ENCODE measurements around the gene MIEF1.
A peak's percentile ranks its signal among the peaks of the same experiment; 100 is the strongest.

The MIEF1 gene

GRCh38 chr22:39490135-39490798, 11.8 kb upstream of the MIEF1 start:
- peaks cover 24 to 54% (median 38%) of the 10 kb centered on the region in 10 experiments for H3K4me1 ChIP-seq
- peak overlapping the region in 5 of 11 experiments; percentile 14 to 52 (median 41); a peak in 4 of 22 replicates for H3K9ac ChIP-seq
- H3K27me3 ChIP-seq = no peaks in the 10 kb centered on the region
- TF ChIP-seq Cebpa-rat (IDR thresholded peaks at IDR 0.05) = no peak
- peak overlapping the region in 7 of 11 experiments; percentile 25 to 56 (median 40); a peak in 9 of 22 replicates for H3K27ac ChIP-seq
- peaks cover 0 to 10% (median 0%) of the 10 kb centered on the region in 11 experiments; a peak in 7 of 22 replicates for H3K36me3 ChIP-seq
- no peaks in the 10 kb centered on the region for H4K20me1 ChIP-seq
- peak overlapping the region in 3 of 10 experiments; percentile 23 to 50 (median 46); a peak in 4 of 20 replicates for H3K4me3 ChIP-seq
- H3K4me2 ChIP-seq = peak overlapping the region; percentile 49 to 85 (median 71)
- H3K9me3 ChIP-seq (replicated peaks in 1 of 11) = no peaks in the 10 kb centered on the region

- no peak overlapping the region for H3K4me3 ChIP-seq
- no peaks in the 10 kb centered on the region for H3K9me3 ChIP-seq (replicated peaks in 1 of 11)
- peak overlapping the region in 6 of 11 experiments; percentile 16 to 47 (median 27); a peak in 8 of 22 replicates for H3K27ac ChIP-seq
- peak overlapping the region in 8 of 11 experiments; percentile 22 to 79 (median 50); a peak in 14 of 22 replicates for H3K4me2 ChIP-seq
- no peaks in the 10 kb centered on the region for H3K27me3 ChIP-seq
- no peaks in the 10 kb centered on the region for H4K20me1 ChIP-seq
- peaks cover 0 to 10% (median 0%) of the 10 kb centered on the region in 11 experiments; a peak in 7 of 22 replicates for H3K36me3 ChIP-seq
- peaks cover 27 to 63% (median 43%) of the 10 kb centered on the region in 10 experiments for H3K4me1 ChIP-seq
- no peak for TF ChIP-seq Cebpa-rat (IDR thresholded peaks at IDR 0.05)
- peak overlapping the region in 6 of 11 experiments; percentile 10 to 52 (median 32); a peak in 5 of 22 replicates for H3K9ac ChIP-seq
Measured at GRCh38 chr22:39490966-39491680, 11.0 kb upstream of the MIEF1 start.

- no peaks in the 10 kb centered on the region for H3K9me3 ChIP-seq (replicated peaks in 1 of 11)
- no peak overlapping the region for H3K4me2 ChIP-seq
- H3K4me1 ChIP-seq = peaks cover 32 to 68% (median 48%) of the 10 kb centered on the region in 10 experiments
- H3K27ac ChIP-seq = peak overlapping the region in 2 of 11 experiments; percentile 17 to 47; a peak in 4 of 22 replicates
- TF ChIP-seq Cebpa-rat (IDR thresholded peaks at IDR 0.05) = no peak
- no peaks in the 10 kb centered on the region for H3K27me3 ChIP-seq
- peaks cover 0 to 10% (median 0%) of the 10 kb centered on the region in 11 experiments; a peak in 7 of 22 replicates for H3K36me3 ChIP-seq
- H3K4me3 ChIP-seq = no peak overlapping the region
- H3K9ac ChIP-seq = peak overlapping the region in 4 of 11 experiments; percentile 10 to 52 (median 37); a peak in 3 of 22 replicates
- no peaks in the 10 kb centered on the region for H4K20me1 ChIP-seq
Measured at GRCh38 chr22:39491696-39492095, 10.4 kb upstream of the MIEF1 start.

- Histone ChIP-seq H3K9ac (no peak overlapping the region), H3K4me3 (no peak overlapping the region), H3K4me1 (peaks cover 32 to 72% (median 49%) of the 10 kb centered on the region in 10 experiments), H4K20me1 (no peaks in the 10 kb centered on the region), H3K27me3 (no peaks in the 10 kb centered on the region), H3K36me3 (peaks cover 0 to 10% (median 0%) of the 10 kb centered on the region in 11 experiments; a peak in 7 of 22 replicates), H3K9me3 (replicated peaks in 1 of 11) (no peaks in the 10 kb centered on the region), H3K4me2 (no peak overlapping the region), H3K27ac (no peak overlapping the region)
- no peak for TF ChIP-seq Cebpa-rat (IDR thresholded peaks at IDR 0.05)
Measured at GRCh38 chr22:39492186-39492585, 9.9 kb upstream of the MIEF1 start.

- H3K36me3 ChIP-seq = no peaks in the 10 kb centered on the region; a peak in 1 of 22 replicates
- TF ChIP-seq Cebpa-rat (IDR thresholded peaks at IDR 0.05) = no peak
- H4K20me1 ChIP-seq = no peaks in the 10 kb centered on the region
- H3K4me3 ChIP-seq = no peak overlapping the region
- peak overlapping the region in 3 of 11 experiments; percentile 52 to 85 (median 74); a peak in 4 of 22 replicates for H3K27ac ChIP-seq
- H3K9ac ChIP-seq = peak overlapping the region in 3 of 11 experiments; percentile 23 to 58 (median 37); a peak in 2 of 22 replicates
- H3K9me3 ChIP-seq (replicated peaks in 1 of 11) = no peaks in the 10 kb centered on the region
- no peaks in the 10 kb centered on the region for H3K27me3 ChIP-seq
- H3K4me2 ChIP-seq = peak overlapping the region in 4 of 11 experiments; percentile 70 to 87 (median 80); a peak in 7 of 22 replicates
- peaks cover 32 to 73% (median 49%) of the 10 kb centered on the region in 10 experiments for H3K4me1 ChIP-seq
Measured at GRCh38 chr22:39493759-39494158, 8.3 kb upstream of the MIEF1 start.

- H3K36me3 ChIP-seq = no peaks in the 10 kb centered on the region
- H3K9me3 ChIP-seq (replicated peaks in 1 of 11) = no peaks in the 10 kb centered on the region
- H3K4me1 ChIP-seq = peaks cover 28 to 68% (median 44%) of the 10 kb centered on the region in 10 experiments
- no peaks in the 10 kb centered on the region for H4K20me1 ChIP-seq
- H3K4me3 ChIP-seq = no peak overlapping the region
- no peaks in the 10 kb centered on the region for H3K27me3 ChIP-seq
- H3K9ac ChIP-seq = peak overlapping the region in 8 of 11 experiments; percentile 6 to 58 (median 23); a peak in 8 of 22 replicates
- H3K4me2 ChIP-seq = peak overlapping the region in 9 of 11 experiments; percentile 0 to 87 (median 70); a peak in 16 of 22 replicates
- H3K27ac ChIP-seq = peak overlapping the region in 9 of 11 experiments; percentile 22 to 85 (median 52); a peak in 17 of 22 replicates
- no peak for TF ChIP-seq Cebpa-rat (IDR thresholded peaks at IDR 0.05)
Measured at GRCh38 chr22:39494471-39495120, 7.5 kb upstream of the MIEF1 start.

GRCh38 chr22:39496131-39496838, 5.8 kb upstream of the MIEF1 start:
- no peak overlapping the region for H3K4me3 ChIP-seq
- peaks cover 20 to 61% (median 39%) of the 10 kb centered on the region in 10 experiments for H3K4me1 ChIP-seq
- H3K27me3 ChIP-seq = no peaks in the 10 kb centered on the region
- TF ChIP-seq Cebpa-rat (IDR thresholded peaks at IDR 0.05) = no peak
- H3K4me2 ChIP-seq = peak overlapping the region in 5 of 11 experiments; percentile 22 to 87 (median 42); a peak in 7 of 22 replicates
- H3K36me3 ChIP-seq = no peaks in the 10 kb centered on the region
- no peaks in the 10 kb centered on the region for H3K9me3 ChIP-seq (replicated peaks in 1 of 11)
- peak overlapping the region in 3 of 11 experiments; percentile 38 to 74 (median 52); a peak in 4 of 22 replicates for H3K27ac ChIP-seq
- no peaks in the 10 kb centered on the region for H4K20me1 ChIP-seq
- H3K9ac ChIP-seq = peak overlapping the region in 1 of 11 experiments; percentile 12; a peak in 1 of 22 replicates

- no peak overlapping the region for H3K27ac ChIP-seq
Measured at GRCh38 chr22:39497429-39497828, 4.7 kb upstream of the MIEF1 start.

More at GRCh38 chr22:39497429-39497828, 4.7 kb upstream of the MIEF1 start:
- Histone ChIP-seq H3K4me1 (peaks cover 24 to 65% (median 40%) of the 10 kb centered on the region in 10 experiments), H3K27me3 (no peaks in the 10 kb centered on the region), H3K9me3 (replicated peaks in 1 of 11) (no peaks in the 10 kb centered on the region), H4K20me1 (no peaks in the 10 kb centered on the region), H3K4me3 (no peak overlapping the region), H3K4me2 (no peak overlapping the region; a peak in 1 of 22 replicates), H3K36me3 (no peaks in the 10 kb centered on the region), H3K9ac (no peak overlapping the region)
- no peak for TF ChIP-seq Cebpa-rat (IDR thresholded peaks at IDR 0.05)
